Lung (tissue), 12 donors: ENCODE measurements around the gene FOXRED1. TPM values are rescaled to one million over a fixed set of nuclear protein-coding genes. Genes with fewer than 3 reads are reported as not detected.

Source experiments
- ATAC-seq: fragments of 200-7000 bp; cut with Tn5 transposase; one replicate; pipeline ENCODE4 v1.9.1; 2020; ENCODE audit warnings: moderate number of reproducible peaks; ENCODE audit not compliant: insufficient read depth, low FRiP score
- DNase-seq, 3 donors: peaks; one replicate each; pipeline ENCODE4 v3.0.0-alpha.2; 2013 to 2017
- H3K27ac ChIP-seq, 2 donors: one replicate each; pipeline ENCODE4 v1.5.1; 2013; ENCODE audit warnings: mild to moderate bottlenecking in 2 of 2, moderate library complexity in 2 of 2, control low read depth in 1 of 2, inconsistent platforms in 1 of 2, low read depth in 1 of 2, low read length in 1 of 2
- H3K27me3 ChIP-seq, 3 donors: one replicate each; pipeline ENCODE4 v1.5.1; 2013; ENCODE audit warnings: low read length in 2 of 3; ENCODE audit not compliant: control insufficient read depth in 3 of 3, insufficient read depth in 3 of 3
- H3K36me3 ChIP-seq, 4 donors: one replicate each; pipeline ENCODE4 v1.5.1; 2013; ENCODE audit warnings: low read length in 4 of 4, mild to moderate bottlenecking in 1 of 4, moderate library complexity in 1 of 4; ENCODE audit not compliant: control insufficient read depth in 4 of 4, insufficient read depth in 4 of 4
- H3K4me1 ChIP-seq, 5 donors: one replicate each; pipeline ENCODE4 v1.5.1; 2013; ENCODE audit warnings: low read length in 5 of 5, mild to moderate bottlenecking in 2 of 5, moderate library complexity in 1 of 5; ENCODE audit not compliant: control insufficient read depth in 5 of 5, insufficient read depth in 5 of 5
- H3K4me3 ChIP-seq: one replicate; pipeline ENCODE4 v1.5.1; 2013; ENCODE audit warnings: mild to moderate bottlenecking, control low read depth, moderate library complexity
- H3K9ac ChIP-seq, 2 donors: one replicate each; pipeline ENCODE4 v1.5.1; 2013; ENCODE audit warnings: low read length in 2 of 2, control low read depth in 1 of 2; ENCODE audit not compliant: insufficient read depth in 1 of 2
- H3K9me3 ChIP-seq, 4 donors: one replicate each; pipeline ENCODE4 v1.5.1; 2013; ENCODE audit warnings: low read length in 3 of 4, mild to moderate bottlenecking in 1 of 4, moderate library complexity in 1 of 4; ENCODE audit not compliant: control insufficient read depth in 4 of 4, insufficient read depth in 3 of 4
- WGBS, 2 donors: extraction: QIAGEN DNeasy Blood & Tissue Kit; methylation state at CpG; one replicate each; pipeline ENCODE4 v1.1.7; 2013; 5-methylcytosine and 5-hydroxymethylcytosine counted together
- polyA plus RNA-seq, 2 donors: library from polyadenylated mRNA; stranded (reverse); fragments of 200-250 nt; gene quantifications; one replicate each; pipeline ENCODE4 v1.2.1, GENCODE V29; 2013
- total RNA-seq, 2 donors: library from RNA; depleted of rRNA in 1 of 2; stranded (reverse); fragments of >200 nt in 1 of 2; gene quantifications; one replicate each; pipeline ENCODE4 v1.2.1, GENCODE V29; 2014 to 2021
- TF ChIP-seq, protein P1 (sequence below): IDR thresholded peaks from 2 replicates; pipeline ENCODE4 v1.5.1; 2012; ENCODE audit warnings: mild to moderate bottlenecking; ENCODE audit errors: control extremely low read depth, extremely low read depth
- donor health status: control.
- donor health status: control.
- donor health status: Bipolar disorder and iron deficiency.
- donor health status: healthy.
- donor health status: DM: yes; HTN: yes; CAD: no.

FOXRED1 gene
- total and polyA plus RNA-seq, 4 donors, result 18.0 to 28.4 (median 20.7) TPM

DNA sequence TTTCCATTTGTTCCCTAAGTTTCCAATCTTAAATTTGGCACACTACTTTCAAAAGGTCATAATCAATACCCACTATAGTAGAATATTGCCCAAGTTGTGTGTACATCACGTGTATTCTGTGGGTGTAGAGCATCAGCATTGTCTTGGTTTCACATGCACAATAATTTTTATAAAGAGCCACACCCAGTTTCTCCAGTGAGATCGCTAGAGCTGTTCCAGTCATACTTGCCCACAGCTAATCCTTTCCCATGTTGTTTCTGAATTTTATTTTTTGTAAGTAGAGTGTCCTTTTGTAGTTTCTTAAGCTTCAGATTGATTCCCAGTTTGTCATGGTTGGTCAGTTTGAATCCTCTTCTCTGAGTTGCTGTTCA, 43.7 kb upstream of the FOXRED1 start:
- H3K9me3 ChIP-seq, result no peaks in the 10 kb centered on the region
- H3K27me3 ChIP-seq, result no peaks in the 10 kb centered on the region
- H3K9ac ChIP-seq, result no peak overlapping the region
- TF ChIP-seq, protein P1, sequence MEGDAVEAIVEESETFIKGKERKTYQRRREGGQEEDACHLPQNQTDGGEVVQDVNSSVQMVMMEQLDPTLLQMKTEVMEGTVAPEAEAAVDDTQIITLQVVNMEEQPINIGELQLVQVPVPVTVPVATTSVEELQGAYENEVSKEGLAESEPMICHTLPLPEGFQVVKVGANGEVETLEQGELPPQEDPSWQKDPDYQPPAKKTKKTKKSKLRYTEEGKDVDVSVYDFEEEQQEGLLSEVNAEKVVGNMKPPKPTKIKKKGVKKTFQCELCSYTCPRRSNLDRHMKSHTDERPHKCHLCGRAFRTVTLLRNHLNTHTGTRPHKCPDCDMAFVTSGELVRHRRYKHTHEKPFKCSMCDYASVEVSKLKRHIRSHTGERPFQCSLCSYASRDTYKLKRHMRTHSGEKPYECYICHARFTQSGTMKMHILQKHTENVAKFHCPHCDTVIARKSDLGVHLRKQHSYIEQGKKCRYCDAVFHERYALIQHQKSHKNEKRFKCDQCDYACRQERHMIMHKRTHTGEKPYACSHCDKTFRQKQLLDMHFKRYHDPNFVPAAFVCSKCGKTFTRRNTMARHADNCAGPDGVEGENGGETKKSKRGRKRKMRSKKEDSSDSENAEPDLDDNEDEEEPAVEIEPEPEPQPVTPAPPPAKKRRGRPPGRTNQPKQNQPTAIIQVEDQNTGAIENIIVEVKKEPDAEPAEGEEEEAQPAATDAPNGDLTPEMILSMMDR, result no peak
- no peak for ATAC-seq
- no peak for DNase-seq
- peaks cover 0 to 1% (median 0%) of the 10 kb centered on the region in 5 donors for H3K4me1 ChIP-seq
- H3K4me3 ChIP-seq, result no peak overlapping the region
- H3K27ac ChIP-seq, result no peak overlapping the region
- WGBS, 2 donors, result 78 to 90% methylated on average over 2 of the region's 2 CpGs
- peaks cover 0 to 2% (median 1%) of the 10 kb centered on the region in 4 donors for H3K36me3 ChIP-seq

DNA sequence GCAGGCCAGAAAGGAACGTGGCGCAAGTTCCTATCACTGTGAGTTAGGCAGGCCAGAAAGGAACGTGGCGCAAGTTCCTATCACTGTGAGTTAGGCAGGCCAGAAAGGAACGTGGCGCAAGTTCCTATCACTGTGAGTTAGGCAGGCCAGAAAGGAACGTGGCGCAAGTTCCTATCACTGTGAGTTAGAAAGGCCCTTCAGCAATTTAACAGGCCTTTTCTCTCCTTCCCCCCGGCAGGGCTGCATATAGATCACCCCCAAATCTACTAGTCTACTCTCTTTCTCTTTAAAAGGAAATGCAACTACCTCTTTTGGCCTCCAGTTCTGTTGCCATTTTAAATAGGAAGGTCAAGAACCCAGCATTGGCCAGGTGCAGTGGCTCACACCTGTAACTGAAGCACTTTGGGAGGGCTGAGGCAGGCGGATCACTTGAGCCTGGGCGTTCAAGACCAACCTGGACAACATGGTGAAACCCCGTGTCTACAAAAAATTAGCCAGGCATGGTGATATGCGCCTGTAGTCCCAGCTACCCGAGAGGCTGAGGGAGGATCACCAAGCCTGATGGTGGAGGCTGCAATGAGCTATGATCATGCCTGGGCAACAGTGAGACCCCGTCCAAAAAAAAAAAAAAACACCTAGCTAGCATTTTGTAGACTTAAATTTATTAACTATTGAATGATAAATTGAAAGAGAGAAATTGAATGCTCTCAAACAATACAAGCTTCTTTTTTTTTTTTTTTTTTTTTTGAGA, 42.4 kb upstream of the FOXRED1 start:
- no peaks in the 10 kb centered on the region for H3K27me3 ChIP-seq
- ATAC-seq (no peak), DNase-seq (no peak)
- TF ChIP-seq, protein P1, result no peak
- no peak overlapping the region for H3K4me3 ChIP-seq
- no peaks in the 10 kb centered on the region for H3K9me3 ChIP-seq
- no peak overlapping the region for H3K27ac ChIP-seq
- peaks cover 0 to 2% (median 1%) of the 10 kb centered on the region in 4 donors for H3K36me3 ChIP-seq
- no peak overlapping the region for H3K9ac ChIP-seq
- H3K4me1 ChIP-seq, result peaks cover 0 to 6% (median under 1%) of the 10 kb centered on the region in 5 donors
- WGBS, 2 donors, result 93 to 98% methylated on average over 7 to 11 of the region's 15 CpGs

DNA sequence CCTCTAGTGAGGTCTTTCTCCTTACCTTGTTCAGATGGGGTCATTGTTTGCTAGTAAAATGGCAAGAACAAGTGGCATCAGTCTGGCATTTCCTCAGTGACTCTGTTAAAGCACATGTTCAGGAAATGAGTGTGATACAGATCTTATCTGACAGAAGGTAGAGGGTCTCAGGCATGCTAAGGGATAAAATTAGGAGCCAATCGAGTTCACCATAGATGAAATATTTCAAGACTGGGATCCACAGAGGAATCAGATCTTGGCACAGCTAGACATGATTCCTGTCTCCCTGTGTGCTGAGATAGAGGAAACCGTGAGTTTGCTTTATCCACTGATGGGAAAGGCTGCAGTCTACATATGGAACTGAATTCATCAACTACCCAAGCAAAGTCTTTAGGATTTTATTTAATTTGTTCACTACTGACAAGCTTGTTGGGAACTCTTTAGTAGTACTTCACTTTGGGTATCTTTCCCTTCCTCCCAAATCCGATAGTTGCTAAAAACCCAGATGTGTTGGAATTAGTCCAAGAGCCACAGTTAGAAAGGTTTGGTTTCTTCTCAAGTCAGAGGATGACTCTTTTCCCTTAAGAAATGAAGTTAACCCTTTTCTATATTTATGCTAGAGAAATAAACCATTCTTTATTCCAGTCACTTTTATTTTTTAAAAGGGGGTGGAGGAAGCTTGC, 39.0 kb upstream of the FOXRED1 start:
- Histone ChIP-seq H3K4me3 (no peak overlapping the region), H3K27me3 (no peaks in the 10 kb centered on the region), H3K9me3 (no peaks in the 10 kb centered on the region), H3K27ac (no peak overlapping the region), H3K36me3 (peaks cover 0 to 2% (median 2%) of the 10 kb centered on the region in 4 donors), H3K9ac (no peak overlapping the region), H3K4me1 (peaks cover 0 to 12% (median 0%) of the 10 kb centered on the region in 5 donors)
- DNase-seq (no peak), ATAC-seq (no peak)
- WGBS, 2 donors, result 46 to 52% methylated on average over 3 of the region's 3 CpGs
- TF ChIP-seq, protein P1, result no peak
